Parathyroid adenoma (tissue), 2 donors: ENCODE measurements around the gene ASPDH.

ENCODE experiments used
- H2AFZ ChIP-seq: fragments of 300-600 bp; sonication (generic); one replicate; pipeline ENCODE4 v1.7.0; 2017; ENCODE audit warnings: antibody characterized with exemption, mild to moderate bottlenecking
- H3K27ac ChIP-seq: fragments of 300-600 bp; sonication (generic); one replicate; pipeline ENCODE4 v1.7.0; 2017
- H3K27me3 ChIP-seq: fragments of 300-600 bp; sonication (generic); one replicate; pipeline ENCODE4 v1.7.0; 2017; ENCODE audit warnings: low read length; ENCODE audit not compliant: control insufficient read depth, insufficient read depth
- H3K36me3 ChIP-seq: fragments of 300-600 bp; sonication (generic); one replicate; pipeline ENCODE4 v1.7.0; 2017; ENCODE audit warnings: low read length; ENCODE audit not compliant: control insufficient read depth, insufficient read depth
- H3K4me1 ChIP-seq: fragments of 300-600 bp; sonication (generic); one replicate; pipeline ENCODE4 v1.7.0; 2017; ENCODE audit warnings: control low read depth
- H3K4me2 ChIP-seq: fragments of 300-600 bp; sonication (generic); one replicate; pipeline ENCODE4 v1.7.0; 2017; ENCODE audit warnings: low read length
- H3K4me3 ChIP-seq: fragments of 300-600 bp; sonication (generic); one replicate; pipeline ENCODE4 v1.7.0; 2017; ENCODE audit warnings: low read depth, low read length
- H3K79me2 ChIP-seq: fragments of 300-600 bp; sonication (generic); one replicate; pipeline ENCODE4 v1.7.0; 2017; ENCODE audit warnings: control low read depth
- H3K9ac ChIP-seq: fragments of 300-600 bp; sonication (generic); one replicate; pipeline ENCODE4 v1.7.0; 2017; ENCODE audit warnings: mild to moderate bottlenecking
- H3K9me3 ChIP-seq: fragments of 300-600 bp; sonication (generic); one replicate; pipeline ENCODE4 v1.7.0; 2017; ENCODE audit warnings: low read length; ENCODE audit not compliant: control insufficient read depth
- TF ChIP-seq, protein P1 (sequence below): fragments of 300-600 bp; sonication (generic); IDR thresholded peaks from one replicate; pipeline ENCODE4 v1.7.0; 2017; ENCODE audit warnings: antibody characterized with exemption, mild to moderate bottlenecking
- donor health status: primary hyperparathyroidism.

Gene ASPDH

DNA sequence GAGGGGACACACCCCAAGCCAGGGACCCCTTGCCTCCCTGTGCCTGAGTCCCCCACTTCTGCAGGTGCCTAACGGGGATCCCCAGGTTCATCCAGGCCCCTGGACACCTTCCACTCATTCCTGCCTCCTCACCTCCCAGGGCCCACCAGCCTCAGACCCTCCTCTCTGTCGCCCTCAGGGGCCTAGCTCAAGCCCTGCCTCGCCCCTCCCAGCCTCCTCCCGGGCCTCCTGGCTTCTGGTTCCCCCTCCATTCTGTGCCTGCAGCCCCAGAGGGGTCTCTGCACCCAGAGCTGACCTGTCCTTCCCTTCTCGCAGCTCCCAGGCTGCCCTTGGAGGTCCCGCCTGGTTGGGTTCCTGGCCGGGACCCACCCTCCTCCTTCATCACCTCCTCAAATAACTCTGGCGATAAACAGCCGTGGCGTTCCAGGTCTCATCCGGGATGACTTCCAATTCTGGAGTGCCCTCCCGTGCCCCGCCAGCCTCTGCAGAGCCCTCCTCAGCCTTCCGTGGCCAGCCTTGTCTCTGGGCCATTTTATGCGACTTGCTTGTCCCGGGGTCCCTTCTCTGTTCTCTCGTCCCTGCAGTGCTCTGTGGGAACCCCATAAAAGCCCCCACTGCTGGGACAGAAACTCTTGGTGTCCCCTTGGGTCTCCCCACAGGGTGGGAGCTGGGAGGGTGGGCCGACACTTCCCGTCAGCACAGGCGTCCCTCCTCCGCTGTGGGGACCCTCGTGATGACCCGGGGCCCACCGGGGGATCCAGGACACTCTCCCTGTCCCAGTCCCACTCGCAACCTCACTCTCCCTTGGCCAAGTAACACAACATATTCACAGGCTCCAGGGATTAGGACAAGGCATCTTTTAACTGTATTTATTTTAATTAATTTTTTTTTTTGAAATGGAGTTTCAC, 11.9 kb downstream of the ASPDH start:
- Histone ChIP-seq H3K27ac (no peak overlapping the region), H3K4me1 (no peaks in the 10 kb centered on the region), H2AFZ (no peak overlapping the region), H3K27me3 (no peaks in the 10 kb centered on the region), H3K79me2 (no peaks in the 10 kb centered on the region), H3K4me3 (no peak overlapping the region), H3K9me3 (no peaks in the 10 kb centered on the region), H3K4me2 (no peak overlapping the region), H3K36me3 (no peaks in the 10 kb centered on the region), H3K9ac (no peak overlapping the region)
- TF ChIP-seq, protein P1, sequence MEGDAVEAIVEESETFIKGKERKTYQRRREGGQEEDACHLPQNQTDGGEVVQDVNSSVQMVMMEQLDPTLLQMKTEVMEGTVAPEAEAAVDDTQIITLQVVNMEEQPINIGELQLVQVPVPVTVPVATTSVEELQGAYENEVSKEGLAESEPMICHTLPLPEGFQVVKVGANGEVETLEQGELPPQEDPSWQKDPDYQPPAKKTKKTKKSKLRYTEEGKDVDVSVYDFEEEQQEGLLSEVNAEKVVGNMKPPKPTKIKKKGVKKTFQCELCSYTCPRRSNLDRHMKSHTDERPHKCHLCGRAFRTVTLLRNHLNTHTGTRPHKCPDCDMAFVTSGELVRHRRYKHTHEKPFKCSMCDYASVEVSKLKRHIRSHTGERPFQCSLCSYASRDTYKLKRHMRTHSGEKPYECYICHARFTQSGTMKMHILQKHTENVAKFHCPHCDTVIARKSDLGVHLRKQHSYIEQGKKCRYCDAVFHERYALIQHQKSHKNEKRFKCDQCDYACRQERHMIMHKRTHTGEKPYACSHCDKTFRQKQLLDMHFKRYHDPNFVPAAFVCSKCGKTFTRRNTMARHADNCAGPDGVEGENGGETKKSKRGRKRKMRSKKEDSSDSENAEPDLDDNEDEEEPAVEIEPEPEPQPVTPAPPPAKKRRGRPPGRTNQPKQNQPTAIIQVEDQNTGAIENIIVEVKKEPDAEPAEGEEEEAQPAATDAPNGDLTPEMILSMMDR = no peak

DNA sequence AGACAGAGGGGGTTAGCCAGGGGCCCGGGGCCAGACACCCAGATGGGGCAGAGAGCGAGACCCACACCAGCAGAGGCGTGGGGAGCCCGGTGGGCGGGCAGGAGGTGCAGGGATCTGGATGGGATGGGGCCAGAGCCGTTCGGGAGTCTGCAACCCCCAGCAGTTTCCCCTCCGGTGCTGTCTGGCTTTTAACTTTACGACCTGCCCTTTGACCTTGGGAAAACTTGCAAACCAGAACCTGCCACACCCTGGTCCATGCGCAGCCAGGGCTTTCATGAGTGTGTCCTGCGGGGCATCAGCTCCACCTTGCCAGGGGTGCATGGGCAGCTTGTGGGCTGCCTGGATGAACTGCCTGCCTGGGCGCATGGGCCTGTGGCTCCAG, 12.5 kb downstream of the ASPDH start:
- Histone ChIP-seq H3K4me3 (no peak overlapping the region), H3K9ac (no peak overlapping the region), H3K9me3 (no peaks in the 10 kb centered on the region), H3K79me2 (no peaks in the 10 kb centered on the region), H3K36me3 (no peaks in the 10 kb centered on the region), H3K27ac (no peak overlapping the region), H3K27me3 (no peaks in the 10 kb centered on the region), H3K4me1 (no peaks in the 10 kb centered on the region), H3K4me2 (no peak overlapping the region), H2AFZ (no peak overlapping the region)
- TF ChIP-seq, protein P1 = no peak

DNA sequence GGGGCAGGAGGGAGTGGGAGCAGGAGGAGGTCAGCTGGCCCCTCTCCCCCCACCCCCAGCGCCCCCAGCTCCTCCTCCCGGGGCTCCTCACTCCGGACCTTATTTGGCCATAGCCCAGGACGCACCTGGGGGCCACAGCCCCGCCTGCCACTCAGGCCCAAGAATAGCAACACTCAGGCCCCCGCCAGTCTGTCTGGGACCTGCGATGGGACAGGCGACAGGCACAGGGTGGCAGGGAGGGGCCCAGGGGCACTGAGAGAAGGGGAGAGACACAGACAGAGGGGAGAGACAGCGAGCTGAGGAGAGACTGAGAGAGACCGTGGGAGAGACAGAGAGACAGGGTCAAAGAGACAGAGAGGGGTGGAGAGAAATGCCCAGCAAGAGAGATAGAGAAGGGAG, 13.0 kb downstream of the ASPDH start:
- TF ChIP-seq, protein P1 = no peak
- H3K27ac ChIP-seq = no peak overlapping the region

DNA sequence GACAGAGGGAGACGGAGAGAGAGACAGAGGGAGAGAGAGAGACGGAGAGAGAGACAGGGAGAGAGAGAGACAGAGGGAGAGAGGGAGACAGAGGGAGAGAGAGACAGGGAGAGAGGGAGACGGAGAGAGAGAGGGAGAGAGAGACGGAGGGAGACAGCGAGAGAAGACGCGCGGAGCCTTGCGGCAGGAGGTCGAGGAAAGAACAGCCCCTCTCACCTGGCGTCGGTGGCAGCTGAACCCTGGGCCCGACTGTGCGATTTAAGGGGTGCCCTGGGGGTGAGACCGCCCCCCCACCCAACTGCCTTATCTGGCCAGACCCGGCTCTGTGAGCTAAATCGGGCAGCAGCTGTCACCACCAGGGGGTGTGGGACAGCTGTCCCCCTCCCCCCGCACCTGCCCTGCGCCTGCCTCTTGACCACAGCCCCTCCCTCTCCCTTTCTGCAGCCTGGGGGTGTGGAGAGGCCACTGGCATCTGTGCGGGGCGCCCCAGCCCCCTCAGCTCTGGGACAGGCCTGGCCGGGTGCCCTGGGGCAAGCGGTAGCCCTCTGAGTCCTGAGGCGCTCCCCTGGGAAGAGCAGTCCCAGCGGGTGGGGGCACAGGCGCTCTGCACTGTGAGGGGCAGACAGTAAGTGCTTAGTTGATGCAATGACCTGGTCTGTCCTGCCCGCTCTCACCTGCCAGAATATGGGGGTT, 13.5 kb downstream of the ASPDH start:
- Histone ChIP-seq H3K4me3 (no peak overlapping the region), H2AFZ (no peak overlapping the region), H3K9ac (no peak overlapping the region), H3K27me3 (no peaks in the 10 kb centered on the region), H3K79me2 (no peaks in the 10 kb centered on the region), H3K36me3 (no peaks in the 10 kb centered on the region), H3K27ac (no peak overlapping the region), H3K4me1 (no peaks in the 10 kb centered on the region), H3K4me2 (no peak overlapping the region), H3K9me3 (no peaks in the 10 kb centered on the region)
- TF ChIP-seq, protein P1 = no peak

More for the DNA sequence above, 13.0 kb downstream of the ASPDH start:
- no peaks in the 10 kb centered on the region for H3K27me3 ChIP-seq
- no peaks in the 10 kb centered on the region for H3K9me3 ChIP-seq
- H3K4me3 ChIP-seq = no peak overlapping the region
- no peak overlapping the region for H2AFZ ChIP-seq
- H3K4me1 ChIP-seq = no peaks in the 10 kb centered on the region
- H3K36me3 ChIP-seq = no peaks in the 10 kb centered on the region
- H3K4me2 ChIP-seq = no peak overlapping the region
- H3K9ac ChIP-seq = no peak overlapping the region
- no peaks in the 10 kb centered on the region for H3K79me2 ChIP-seq
